Neural progenitor cell (in vitro differentiated cells): ENCODE results near the gene ANTXR1.

Source experiments
- EZH2 ChIP-seq: fragments of 200-600 bp; sonication (generic); IDR thresholded peaks from 2 replicates; pipeline ENCODE4 v1.6.1; 2017; ENCODE audit warnings: antibody characterized with exemption, mild to moderate bottlenecking, moderate library complexity
- EZH2phosphoT487 ChIP-seq: fragments of 200-600 bp; sonication (generic); IDR thresholded peaks from 2 replicates; pipeline ENCODE4 v1.6.1; 2017; ENCODE audit warnings: antibody characterized with exemption
- TF ChIP-seq, protein P1 (sequence below): fragments of 200-600 bp; sonication (generic); IDR thresholded peaks from 2 replicates; pipeline ENCODE4 v1.5.1; 2017; ENCODE audit warnings: antibody characterized with exemption, mild to moderate bottlenecking

DNA sequence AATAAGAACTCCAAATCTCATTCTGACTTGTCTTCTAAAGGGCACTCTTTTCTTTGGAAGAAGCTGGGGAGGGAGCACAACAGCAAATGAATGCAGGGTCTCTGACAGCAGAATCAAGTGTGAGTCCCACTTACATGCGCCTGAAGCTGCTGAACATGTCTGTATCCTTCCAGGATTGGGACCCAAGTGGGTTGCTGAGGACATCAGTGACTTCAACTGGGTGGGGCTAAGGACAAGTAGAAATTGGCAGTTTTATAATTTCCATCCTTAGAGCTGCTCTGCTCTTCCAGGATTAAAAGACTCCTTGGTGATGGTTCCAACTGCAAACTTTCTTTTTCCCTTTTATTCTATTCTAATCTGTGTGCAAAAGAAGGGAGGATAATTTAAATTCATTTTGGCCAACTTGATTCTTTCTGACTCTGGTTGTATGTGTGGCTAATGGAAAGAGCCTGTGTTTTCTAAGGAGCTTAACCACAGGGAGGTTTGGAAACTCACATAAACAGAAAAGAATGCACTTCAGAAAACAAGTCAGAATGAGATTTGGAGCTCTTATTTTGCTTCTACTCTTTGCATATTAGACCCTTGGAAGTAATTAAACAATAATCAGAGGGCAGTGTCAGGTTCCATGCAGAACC is 20.6 kb downstream of the ANTXR1 start:
- TF ChIP-seq, protein P1, sequence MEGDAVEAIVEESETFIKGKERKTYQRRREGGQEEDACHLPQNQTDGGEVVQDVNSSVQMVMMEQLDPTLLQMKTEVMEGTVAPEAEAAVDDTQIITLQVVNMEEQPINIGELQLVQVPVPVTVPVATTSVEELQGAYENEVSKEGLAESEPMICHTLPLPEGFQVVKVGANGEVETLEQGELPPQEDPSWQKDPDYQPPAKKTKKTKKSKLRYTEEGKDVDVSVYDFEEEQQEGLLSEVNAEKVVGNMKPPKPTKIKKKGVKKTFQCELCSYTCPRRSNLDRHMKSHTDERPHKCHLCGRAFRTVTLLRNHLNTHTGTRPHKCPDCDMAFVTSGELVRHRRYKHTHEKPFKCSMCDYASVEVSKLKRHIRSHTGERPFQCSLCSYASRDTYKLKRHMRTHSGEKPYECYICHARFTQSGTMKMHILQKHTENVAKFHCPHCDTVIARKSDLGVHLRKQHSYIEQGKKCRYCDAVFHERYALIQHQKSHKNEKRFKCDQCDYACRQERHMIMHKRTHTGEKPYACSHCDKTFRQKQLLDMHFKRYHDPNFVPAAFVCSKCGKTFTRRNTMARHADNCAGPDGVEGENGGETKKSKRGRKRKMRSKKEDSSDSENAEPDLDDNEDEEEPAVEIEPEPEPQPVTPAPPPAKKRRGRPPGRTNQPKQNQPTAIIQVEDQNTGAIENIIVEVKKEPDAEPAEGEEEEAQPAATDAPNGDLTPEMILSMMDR, result no peak
- TF ChIP-seq EZH2, result no peak
- no peak for TF ChIP-seq EZH2phosphoT487
